Gastroesophageal sphincter (tissue), 3 donors: ENCODE measurements around the gene FHAD1.

Experiments
- EP300 ChIP-seq: sonication (generic); formaldehyde crosslinking; IDR thresholded peaks from one replicate; pipeline ENCODE4 v1.6.1; 2017; ENCODE audit warnings: antibody characterized with exemption, mild to moderate bottlenecking
- TF ChIP-seq, protein P1 (sequence below), 4 experiments: fragments of 200-600 bp in 2 of 4; fragments of 450-650 bp in 2 of 4; sonication (generic) in 1 of 4; IDR thresholded peaks; one replicate each; pipeline ENCODE4 v1.5.1; 2017 to 2019; ENCODE audit warnings: antibody characterized with exemption in 4 of 4, mild to moderate bottlenecking in 2 of 4, moderate library complexity in 2 of 4

DNA sequence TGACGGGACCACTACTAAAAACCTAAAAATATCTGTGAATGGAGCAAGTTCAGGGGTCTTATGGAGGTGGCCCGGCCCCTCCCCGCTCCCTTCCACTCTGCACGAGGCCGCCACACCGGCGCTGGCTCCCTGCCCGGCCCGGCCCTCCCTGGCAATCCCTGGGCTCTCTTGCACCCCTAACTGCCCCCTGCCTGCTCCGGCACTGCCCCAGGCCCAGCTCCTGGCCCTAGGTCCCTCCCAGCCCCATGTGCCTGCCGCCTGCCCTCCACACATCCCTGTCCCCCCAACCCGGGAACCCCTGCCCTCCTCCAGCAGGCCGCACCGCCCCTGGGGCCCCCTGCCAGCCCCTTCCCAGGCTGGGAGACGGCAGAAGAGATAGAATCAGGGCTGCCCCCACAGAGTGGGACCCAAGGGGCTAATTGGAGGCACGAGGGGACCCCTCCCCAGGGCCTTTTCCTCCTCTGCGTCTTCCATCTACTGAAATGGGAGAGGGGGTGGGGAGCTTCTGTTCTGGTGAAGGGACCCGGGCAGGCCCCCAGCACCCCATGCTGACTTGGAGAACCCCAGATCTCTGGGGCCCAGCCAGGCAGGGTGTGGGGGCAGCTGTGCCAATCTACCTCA lies 181.9 kb downstream of the FHAD1 start:
- TF ChIP-seq, protein P1, sequence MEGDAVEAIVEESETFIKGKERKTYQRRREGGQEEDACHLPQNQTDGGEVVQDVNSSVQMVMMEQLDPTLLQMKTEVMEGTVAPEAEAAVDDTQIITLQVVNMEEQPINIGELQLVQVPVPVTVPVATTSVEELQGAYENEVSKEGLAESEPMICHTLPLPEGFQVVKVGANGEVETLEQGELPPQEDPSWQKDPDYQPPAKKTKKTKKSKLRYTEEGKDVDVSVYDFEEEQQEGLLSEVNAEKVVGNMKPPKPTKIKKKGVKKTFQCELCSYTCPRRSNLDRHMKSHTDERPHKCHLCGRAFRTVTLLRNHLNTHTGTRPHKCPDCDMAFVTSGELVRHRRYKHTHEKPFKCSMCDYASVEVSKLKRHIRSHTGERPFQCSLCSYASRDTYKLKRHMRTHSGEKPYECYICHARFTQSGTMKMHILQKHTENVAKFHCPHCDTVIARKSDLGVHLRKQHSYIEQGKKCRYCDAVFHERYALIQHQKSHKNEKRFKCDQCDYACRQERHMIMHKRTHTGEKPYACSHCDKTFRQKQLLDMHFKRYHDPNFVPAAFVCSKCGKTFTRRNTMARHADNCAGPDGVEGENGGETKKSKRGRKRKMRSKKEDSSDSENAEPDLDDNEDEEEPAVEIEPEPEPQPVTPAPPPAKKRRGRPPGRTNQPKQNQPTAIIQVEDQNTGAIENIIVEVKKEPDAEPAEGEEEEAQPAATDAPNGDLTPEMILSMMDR (IDR thresholded peaks at IDR 0.05): no peak
- no peak for TF ChIP-seq EP300
